ENCODE results near the gene ISYNA1.
"Not testable (repeated sequence)": the region's sequence is repeated elsewhere in the genome, so short reads cannot be mapped to it uniquely, and the experiment has no call there.

- TF ChIP-seq, protein P1, sequence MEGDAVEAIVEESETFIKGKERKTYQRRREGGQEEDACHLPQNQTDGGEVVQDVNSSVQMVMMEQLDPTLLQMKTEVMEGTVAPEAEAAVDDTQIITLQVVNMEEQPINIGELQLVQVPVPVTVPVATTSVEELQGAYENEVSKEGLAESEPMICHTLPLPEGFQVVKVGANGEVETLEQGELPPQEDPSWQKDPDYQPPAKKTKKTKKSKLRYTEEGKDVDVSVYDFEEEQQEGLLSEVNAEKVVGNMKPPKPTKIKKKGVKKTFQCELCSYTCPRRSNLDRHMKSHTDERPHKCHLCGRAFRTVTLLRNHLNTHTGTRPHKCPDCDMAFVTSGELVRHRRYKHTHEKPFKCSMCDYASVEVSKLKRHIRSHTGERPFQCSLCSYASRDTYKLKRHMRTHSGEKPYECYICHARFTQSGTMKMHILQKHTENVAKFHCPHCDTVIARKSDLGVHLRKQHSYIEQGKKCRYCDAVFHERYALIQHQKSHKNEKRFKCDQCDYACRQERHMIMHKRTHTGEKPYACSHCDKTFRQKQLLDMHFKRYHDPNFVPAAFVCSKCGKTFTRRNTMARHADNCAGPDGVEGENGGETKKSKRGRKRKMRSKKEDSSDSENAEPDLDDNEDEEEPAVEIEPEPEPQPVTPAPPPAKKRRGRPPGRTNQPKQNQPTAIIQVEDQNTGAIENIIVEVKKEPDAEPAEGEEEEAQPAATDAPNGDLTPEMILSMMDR (conservative IDR thresholded peaks at IDR 0.05; ENCODE audit: low read depth in 2 of 2): not testable (repeated sequence)
- TF ChIP-seq CREB1 (CRISPR knock-in tag; IDR thresholded peaks at IDR 0.05; ENCODE audit: low read depth); POLR2AphosphoS5 (IDR thresholded peaks at IDR 0.05; ENCODE audit: low read depth); ZNF331 (CRISPR knock-in tag; IDR thresholded peaks at IDR 0.05; ENCODE audit: low read depth); EZH2 (IDR thresholded peaks at IDR 0.05; ENCODE audit: low read depth, unreplicated experiment): not testable (repeated sequence)
- TF ChIP-seq, protein P2, sequence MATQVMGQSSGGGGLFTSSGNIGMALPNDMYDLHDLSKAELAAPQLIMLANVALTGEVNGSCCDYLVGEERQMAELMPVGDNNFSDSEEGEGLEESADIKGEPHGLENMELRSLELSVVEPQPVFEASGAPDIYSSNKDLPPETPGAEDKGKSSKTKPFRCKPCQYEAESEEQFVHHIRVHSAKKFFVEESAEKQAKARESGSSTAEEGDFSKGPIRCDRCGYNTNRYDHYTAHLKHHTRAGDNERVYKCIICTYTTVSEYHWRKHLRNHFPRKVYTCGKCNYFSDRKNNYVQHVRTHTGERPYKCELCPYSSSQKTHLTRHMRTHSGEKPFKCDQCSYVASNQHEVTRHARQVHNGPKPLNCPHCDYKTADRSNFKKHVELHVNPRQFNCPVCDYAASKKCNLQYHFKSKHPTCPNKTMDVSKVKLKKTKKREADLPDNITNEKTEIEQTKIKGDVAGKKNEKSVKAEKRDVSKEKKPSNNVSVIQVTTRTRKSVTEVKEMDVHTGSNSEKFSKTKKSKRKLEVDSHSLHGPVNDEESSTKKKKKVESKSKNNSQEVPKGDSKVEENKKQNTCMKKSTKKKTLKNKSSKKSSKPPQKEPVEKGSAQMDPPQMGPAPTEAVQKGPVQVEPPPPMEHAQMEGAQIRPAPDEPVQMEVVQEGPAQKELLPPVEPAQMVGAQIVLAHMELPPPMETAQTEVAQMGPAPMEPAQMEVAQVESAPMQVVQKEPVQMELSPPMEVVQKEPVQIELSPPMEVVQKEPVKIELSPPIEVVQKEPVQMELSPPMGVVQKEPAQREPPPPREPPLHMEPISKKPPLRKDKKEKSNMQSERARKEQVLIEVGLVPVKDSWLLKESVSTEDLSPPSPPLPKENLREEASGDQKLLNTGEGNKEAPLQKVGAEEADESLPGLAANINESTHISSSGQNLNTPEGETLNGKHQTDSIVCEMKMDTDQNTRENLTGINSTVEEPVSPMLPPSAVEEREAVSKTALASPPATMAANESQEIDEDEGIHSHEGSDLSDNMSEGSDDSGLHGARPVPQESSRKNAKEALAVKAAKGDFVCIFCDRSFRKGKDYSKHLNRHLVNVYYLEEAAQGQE (IDR thresholded peaks at IDR 0.05; ENCODE audit: unreplicated experiment): not testable (repeated sequence)
Measured at GRCh38 chr19:18405754-18406153, 32.2 kb downstream of the ISYNA1 start.
